Effector CD8-positive, alpha-beta T cell (primary cell): ENCODE measurements around the gene VPS11.
"Not testable (repeated sequence)": the region's sequence is repeated elsewhere in the genome, so short reads cannot be mapped to it uniquely, and the experiment has no call there.

Experiments used
- DNase-seq: peaks from one replicate; lab custom pipeline; 2025; lab: John Stamatoyannopoulos, UW
- total RNA-seq, 4 experiments: gene quantifications; one replicate each; lab custom pipeline; 2026; lab: John Stamatoyannopoulos, UW

Gene VPS11
- 72.7 to 121 (median 109) reads per million in 4 experiments for total RNA-seq

GRCh38 chr11:119067371-119068222, at the start of gene VPS11:
Gene VPS11 (plus strand): TSS chr11:119067818. CDS start chr11:119067824, 6 bp downstream.
- peak; percentile 95 for DNase-seq

- DNase-seq = peak; percentile 91
These were observed 49.3 kb upstream of the VPS11 start, which contains the start of the genes RPS25 and TRAPPC4 for GRCh38 chr11:119018074-119018938. Gene RPS25 (minus strand): TSS chr11:119018343. CDS start chr11:119018284, 59 bp downstream. Gene TRAPPC4 (plus strand): TSS chr11:119018766. CDS start chr11:119018796, 30 bp downstream.

- no peak for DNase-seq
These were observed 47.6 kb upstream of the VPS11 start for GRCh38 chr11:119019996-119020395.

GRCh38 chr11:119021631-119022030, 46.0 kb upstream of the VPS11 start:
- no peak for DNase-seq

GRCh38 chr11:119023741-119024140, 43.9 kb upstream of the VPS11 start:
- no peak for DNase-seq

- no peak for DNase-seq
These were observed 43.1 kb upstream of the VPS11 start for GRCh38 chr11:119024430-119025098.

GRCh38 chr11:119025099-119025473, 42.5 kb upstream of the VPS11 start:
- DNase-seq = no peak

- no peak for DNase-seq
These were observed 42.1 kb upstream of the VPS11 start for GRCh38 chr11:119025541-119025940.

GRCh38 chr11:119025978-119026766, 41.4 kb upstream of the VPS11 start:
- DNase-seq = no peak

- no peak for DNase-seq
These were observed 40.6 kb upstream of the VPS11 start for GRCh38 chr11:119026970-119027369.

- no peak for DNase-seq
These were observed 39.9 kb upstream of the VPS11 start for GRCh38 chr11:119027561-119028345.

- no peak for DNase-seq
These were observed 39.1 kb upstream of the VPS11 start for GRCh38 chr11:119028346-119029068.

- DNase-seq = no peak
These were observed 38.6 kb upstream of the VPS11 start for GRCh38 chr11:119029069-119029339.

GRCh38 chr11:119029340-119030028, 38.1 kb upstream of the VPS11 start:
- DNase-seq = no peak

- no peak for DNase-seq
These were observed 37.6 kb upstream of the VPS11 start for GRCh38 chr11:119030029-119030328.

- DNase-seq = peak; percentile 96
These were observed 37.1 kb upstream of the VPS11 start, which contains the start of gene SLC37A4 for GRCh38 chr11:119030329-119031047. Gene SLC37A4 (minus strand): TSS chr11:119030877.

GRCh38 chr11:119031912-119032280, 35.7 kb upstream of the VPS11 start:
- DNase-seq = no peak

GRCh38 chr11:119033421-119033820, 34.2 kb upstream of the VPS11 start:
- not testable (repeated sequence) for DNase-seq

- no peak for DNase-seq
These were observed 32.8 kb upstream of the VPS11 start for GRCh38 chr11:119034813-119035212.
